Skeletal muscle satellite cell (primary cell): ENCODE results near the gene NAT16.

ENCODE experiments used
- H3K27me3 ChIP-seq: 2 replicates; pipeline ENCODE4 v1.7.0; 2013; ENCODE audit warnings: low read length; ENCODE audit not compliant: control insufficient read depth, insufficient read depth
- H3K36me3 ChIP-seq: 2 replicates; pipeline ENCODE4 v1.7.0; 2013; ENCODE audit warnings: mild to moderate bottlenecking, control low read depth, low read length; ENCODE audit not compliant: insufficient read depth
- H3K4me1 ChIP-seq: 2 replicates; pipeline ENCODE4 v1.7.0; 2013; ENCODE audit warnings: low read length; ENCODE audit not compliant: control insufficient read depth, insufficient read depth
- H3K4me2 ChIP-seq: 2 replicates; pipeline ENCODE4 v1.7.0; 2013; ENCODE audit warnings: mild to moderate bottlenecking, low read length
- H3K4me3 ChIP-seq: 2 replicates; pipeline ENCODE4 v1.7.0; 2013; ENCODE audit warnings: low read length
- H3K9ac ChIP-seq: 2 replicates; pipeline ENCODE4 v1.7.0; 2013; ENCODE audit warnings: mild to moderate bottlenecking, low read depth, low read length, moderate library complexity
- H3K9me3 ChIP-seq: replicated peaks from 2 replicates; pipeline ENCODE4 v1.7.0; 2013; ENCODE audit warnings: mild to moderate bottlenecking, control low read depth, low read length

Gene NAT16

DNA sequence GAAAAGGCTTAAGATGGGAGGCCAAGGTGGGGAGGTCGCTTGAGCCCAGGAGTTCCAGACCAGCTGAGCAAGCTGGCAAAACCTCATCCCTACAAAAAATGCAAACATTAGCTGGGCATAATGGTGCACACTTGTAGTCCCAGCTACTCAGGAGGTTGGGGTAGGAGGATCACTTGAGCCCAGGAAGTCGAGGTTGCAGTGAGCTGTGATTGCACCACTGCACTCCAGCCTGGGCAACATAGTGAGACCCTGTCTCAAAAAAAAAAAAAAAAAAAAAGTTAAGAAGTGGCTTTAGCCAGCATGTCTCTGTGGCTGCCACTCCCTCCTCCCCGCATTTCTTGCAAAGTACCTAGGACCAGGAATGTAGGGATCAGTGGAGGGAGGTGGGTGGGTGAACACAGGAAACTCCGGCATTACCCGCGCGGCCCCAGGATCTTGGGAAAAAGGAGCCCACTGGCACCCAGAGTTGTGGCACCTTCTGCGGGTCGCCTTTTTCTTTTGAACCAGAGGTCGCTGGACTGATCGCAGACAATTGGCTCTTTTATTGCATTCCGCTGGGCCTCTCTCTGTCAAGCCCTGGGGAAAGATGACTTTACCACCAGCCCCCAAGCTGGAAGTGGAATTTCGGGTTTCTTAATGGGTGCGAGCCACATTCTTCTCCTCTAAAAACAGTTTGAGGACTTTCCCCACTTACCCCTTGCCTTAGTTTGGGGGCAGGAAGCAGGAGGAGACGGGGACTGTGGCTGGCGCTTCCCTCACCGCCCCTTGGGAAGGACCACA, 18.2 kb downstream of the NAT16 start:
- Histone ChIP-seq H3K4me3 (no peak overlapping the region), H3K4me2 (no peak overlapping the region), H3K9ac (no peak overlapping the region), H3K36me3 (peaks cover 42% of the 10 kb centered on the region), H3K9me3 (no peaks in the 10 kb centered on the region), H3K27me3 (peaks cover 20% of the 10 kb centered on the region), H3K4me1 (peaks cover 55% of the 10 kb centered on the region)

DNA sequence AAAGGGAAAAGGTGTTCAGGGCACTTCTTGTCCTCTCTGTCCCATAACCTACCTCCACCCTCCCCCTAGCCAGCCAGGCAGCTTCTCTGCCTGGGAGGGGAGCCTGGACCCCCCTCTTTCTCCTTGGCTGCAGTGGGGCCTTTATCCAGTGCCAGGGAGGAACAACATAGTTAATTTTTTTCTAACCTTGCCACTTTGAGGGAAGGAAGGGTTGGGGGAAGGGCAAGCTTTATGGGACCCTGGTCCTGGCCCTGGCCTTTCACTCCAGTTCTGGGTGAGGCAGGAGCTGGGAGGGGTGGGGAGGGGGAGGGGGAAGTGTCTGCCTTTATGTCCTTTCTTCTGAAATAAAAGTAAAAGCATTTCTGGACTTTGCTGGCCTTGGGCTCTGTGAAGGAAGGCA, 19.2 kb downstream of the NAT16 start:
- no peak overlapping the region for H3K4me3 ChIP-seq
- no peaks in the 10 kb centered on the region for H3K9me3 ChIP-seq
- no peak overlapping the region for H3K9ac ChIP-seq
- H3K4me2 ChIP-seq = no peak overlapping the region
- peaks cover 16% of the 10 kb centered on the region for H3K27me3 ChIP-seq
- peaks cover 49% of the 10 kb centered on the region for H3K36me3 ChIP-seq
- peaks cover 49% of the 10 kb centered on the region for H3K4me1 ChIP-seq

DNA sequence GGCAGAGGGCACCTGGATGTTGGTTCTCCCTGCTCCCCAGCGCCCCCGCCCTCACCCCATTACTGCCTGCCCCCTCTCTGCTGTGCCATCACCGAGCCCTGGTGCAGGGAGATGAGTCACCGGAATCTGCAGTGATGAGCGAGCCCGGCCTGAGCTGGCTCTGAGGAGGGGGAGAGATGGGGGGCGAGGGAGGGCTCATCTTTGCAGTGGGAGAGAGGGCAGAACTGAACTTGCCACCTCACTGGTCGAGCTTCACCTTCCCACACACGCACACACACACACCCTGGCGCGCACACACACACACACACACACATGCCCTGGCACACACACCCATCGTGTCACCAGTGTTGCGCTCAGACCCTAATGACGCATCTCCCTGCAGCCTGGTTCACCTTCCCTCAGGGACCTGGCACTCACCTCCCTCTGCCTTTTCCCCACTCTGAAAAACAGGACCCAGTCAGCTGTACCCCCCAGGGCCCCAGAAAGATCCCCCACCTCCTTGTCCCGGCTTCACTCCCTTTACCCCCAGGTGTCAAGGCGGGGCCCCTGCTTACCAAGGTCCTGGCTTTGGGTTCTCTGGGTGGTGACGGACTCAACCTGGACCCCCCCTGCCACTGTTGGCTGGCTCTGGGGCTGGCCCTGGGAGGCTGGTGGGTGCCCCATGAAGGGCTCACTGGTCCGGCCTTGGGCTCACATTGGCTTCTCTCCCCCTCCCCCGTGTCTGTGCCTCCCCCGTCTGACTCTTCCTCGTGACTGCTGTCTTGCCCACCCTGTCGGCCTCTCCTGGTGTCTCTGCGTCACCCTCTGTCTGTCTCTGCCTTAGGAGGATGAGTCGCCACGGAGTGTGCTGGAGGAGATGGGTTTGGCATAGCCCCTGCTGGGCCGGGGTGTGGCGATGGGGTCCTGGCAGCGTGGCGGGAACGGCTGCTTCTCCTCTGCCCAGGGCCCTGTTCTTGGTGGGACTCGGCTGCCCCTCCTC, 20.1 kb downstream of the NAT16 start:
- Histone ChIP-seq H3K36me3 (peaks cover 49% of the 10 kb centered on the region), H3K9ac (peak overlapping the region; percentile 31)

DNA sequence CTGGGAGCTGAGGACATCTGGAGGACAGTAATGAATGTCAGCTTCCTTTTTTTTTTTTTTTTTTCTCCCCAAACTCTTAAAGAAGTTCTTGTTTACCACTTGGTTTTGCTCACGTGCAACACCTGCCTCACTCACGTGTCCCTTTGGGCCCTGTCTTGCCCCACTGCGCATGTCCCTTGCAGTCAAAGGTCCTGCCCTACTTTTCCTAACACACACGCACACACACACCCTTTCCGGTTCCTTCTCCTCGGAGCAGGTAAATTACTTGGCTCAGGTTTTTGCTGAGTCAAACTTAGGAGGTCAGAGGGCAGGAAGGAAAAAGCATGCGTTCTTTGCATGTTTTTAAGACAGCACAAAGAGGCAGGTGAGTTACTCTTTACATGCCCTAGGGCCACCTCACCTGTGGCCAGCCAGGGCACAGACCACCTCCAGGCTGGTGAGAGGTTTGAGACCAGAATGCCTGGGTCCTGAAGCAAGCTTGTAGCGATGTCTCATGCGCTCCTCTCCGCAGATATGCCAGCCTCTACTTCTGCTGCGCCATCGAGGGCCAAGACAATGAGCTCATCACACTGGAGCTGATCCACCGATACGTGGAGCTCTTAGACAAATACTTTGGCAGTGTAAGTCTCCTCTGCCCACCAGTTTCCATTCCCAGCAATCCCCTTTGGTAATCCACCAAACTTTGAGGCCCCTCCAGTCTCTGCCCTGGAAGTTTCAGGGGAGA, 23.1 kb downstream of the NAT16 start:
- peaks cover 24% of the 10 kb centered on the region for H3K4me1 ChIP-seq
- H3K27me3 ChIP-seq = no peaks in the 10 kb centered on the region
- no peak overlapping the region for H3K4me3 ChIP-seq
- H3K9me3 ChIP-seq = no peaks in the 10 kb centered on the region
- H3K4me2 ChIP-seq = no peak overlapping the region
- H3K36me3 ChIP-seq = peaks cover 49% of the 10 kb centered on the region
- H3K9ac ChIP-seq = no peak overlapping the region

More for the DNA sequence above, 20.1 kb downstream of the NAT16 start:
- Histone ChIP-seq H3K9me3 (no peaks in the 10 kb centered on the region), H3K27me3 (peaks cover 9% of the 10 kb centered on the region), H3K4me3 (no peak overlapping the region), H3K4me1 (peaks cover 46% of the 10 kb centered on the region), H3K4me2 (no peak overlapping the region)

DNA sequence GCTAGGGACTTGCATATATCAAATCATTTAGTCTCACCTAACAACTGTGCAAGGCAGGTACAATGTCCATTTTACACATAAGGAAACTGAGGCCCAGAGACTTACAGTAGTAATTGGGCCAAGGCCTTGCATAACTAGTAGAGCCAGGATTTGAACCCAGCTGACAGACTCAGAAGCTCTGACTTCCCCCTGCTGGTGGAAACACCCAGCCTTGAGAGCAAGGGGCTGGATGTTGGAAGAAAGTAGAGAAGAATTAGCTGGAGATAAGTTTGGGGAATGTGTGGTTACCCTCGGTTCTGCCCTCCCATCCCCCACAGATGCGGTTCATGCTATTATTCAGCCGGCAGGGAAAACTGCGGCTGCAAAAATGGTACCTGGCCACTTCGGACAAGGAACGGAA, 23.8 kb downstream of the NAT16 start:
- H3K9me3 ChIP-seq = no peaks in the 10 kb centered on the region
- H3K9ac ChIP-seq = no peak overlapping the region
- peaks cover 43% of the 10 kb centered on the region for H3K36me3 ChIP-seq
- peaks cover 23% of the 10 kb centered on the region for H3K4me1 ChIP-seq
- H3K4me3 ChIP-seq = no peak overlapping the region
- H3K4me2 ChIP-seq = no peak overlapping the region
- H3K27me3 ChIP-seq = no peaks in the 10 kb centered on the region

DNA sequence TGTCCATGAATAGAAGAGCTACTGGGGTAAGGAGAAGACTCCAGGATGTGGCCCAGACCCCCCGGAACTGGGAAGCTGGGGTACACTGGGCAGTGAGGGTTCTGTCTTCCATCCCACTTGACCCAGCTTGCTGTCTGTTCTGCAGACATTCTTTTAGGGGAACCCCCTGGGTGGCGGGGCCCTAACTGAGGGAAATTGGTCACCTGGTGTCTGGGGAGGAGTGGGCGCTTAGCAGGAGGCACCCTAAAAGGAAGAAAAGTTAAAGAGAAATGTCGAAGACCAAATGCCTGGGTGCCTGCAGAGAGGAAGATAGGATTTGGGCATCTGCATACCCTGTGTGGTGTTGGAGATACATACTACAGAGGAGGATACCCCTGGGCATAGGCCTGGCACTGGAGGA, 24.8 kb downstream of the NAT16 start:
- no peaks in the 10 kb centered on the region for H3K27me3 ChIP-seq

DNA sequence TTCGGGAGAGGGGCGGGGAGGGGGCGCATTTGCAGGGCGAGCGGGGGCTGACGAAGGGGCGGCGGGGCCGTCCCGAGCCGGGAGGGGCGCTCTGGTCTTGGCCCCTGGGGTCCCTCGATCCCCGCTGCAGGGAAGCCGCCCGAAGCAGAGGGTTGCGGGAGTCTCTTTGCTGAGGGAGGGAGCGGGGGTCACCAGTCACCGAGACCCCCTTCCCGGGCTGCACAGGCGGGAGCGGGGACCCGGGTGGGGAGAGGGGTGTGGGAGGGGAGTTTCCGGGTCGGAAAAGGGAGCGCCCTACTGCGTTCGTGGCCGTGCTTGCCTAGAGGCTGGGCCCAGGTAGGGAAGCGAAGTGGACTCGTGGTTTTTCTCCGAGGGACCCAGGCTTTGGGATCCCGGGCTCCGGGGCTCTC, 25.4 kb downstream of the NAT16 start:
- Histone ChIP-seq H3K9ac (peak overlapping the region; percentile 93), H3K36me3 (peaks cover 33% of the 10 kb centered on the region), H3K9me3 (no peaks in the 10 kb centered on the region), H3K27me3 (no peaks in the 10 kb centered on the region), H3K4me1 (peaks cover 17% of the 10 kb centered on the region), H3K4me2 (peak overlapping the region; percentile 96), H3K4me3 (peak overlapping the region; percentile 90)

More for the DNA sequence above, 24.8 kb downstream of the NAT16 start:
- peak overlapping the region; percentile 90 for H3K4me3 ChIP-seq
- no peaks in the 10 kb centered on the region for H3K9me3 ChIP-seq
- peak overlapping the region; percentile 96 for H3K4me2 ChIP-seq
- H3K4me1 ChIP-seq = peaks cover 23% of the 10 kb centered on the region
- peak overlapping the region; percentile 93 for H3K9ac ChIP-seq
- peaks cover 39% of the 10 kb centered on the region for H3K36me3 ChIP-seq

DNA sequence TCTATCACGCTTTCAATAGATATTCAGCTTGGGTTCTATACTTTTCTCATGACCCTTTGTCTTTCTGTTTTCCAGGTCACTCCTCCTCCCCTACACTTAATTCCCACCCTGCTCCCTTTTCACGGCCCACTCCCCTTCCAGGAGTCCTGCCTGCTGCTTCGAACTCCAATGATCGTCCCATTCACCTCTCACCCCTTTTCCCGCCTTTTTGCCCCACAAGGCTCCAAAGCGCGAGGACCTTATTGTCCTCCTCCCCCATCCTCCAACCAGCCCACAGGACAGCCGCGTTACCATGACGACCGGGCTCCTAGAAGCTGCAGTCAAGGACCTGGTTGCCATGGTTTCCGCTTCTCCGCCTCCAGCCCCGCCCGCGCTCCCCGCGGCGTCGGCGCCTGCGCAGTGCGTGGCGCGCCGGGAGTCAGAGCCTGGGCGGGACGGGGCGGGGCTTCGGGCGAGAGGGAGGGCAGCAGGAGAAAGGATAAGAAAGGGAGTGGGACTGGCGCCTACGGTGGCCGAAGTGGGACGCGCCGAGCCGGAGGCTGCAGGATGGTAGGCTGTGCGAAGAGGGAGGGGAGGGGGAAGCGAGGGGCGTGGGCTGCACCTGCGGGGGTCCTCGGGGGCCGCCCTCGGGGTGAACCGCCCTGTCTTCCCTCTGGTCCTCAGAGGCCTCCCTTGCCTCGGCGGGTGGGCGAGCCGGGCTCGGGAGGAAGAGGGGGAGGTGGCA, 26.0 kb downstream of the NAT16 start, which contains the start of gene AP1S1:
AP1S1 (plus strand) TSS at position 508 of the 724 bp plus-strand sequence; CDS start at position 547, 39 bp downstream.
- H3K4me1 ChIP-seq = peaks cover 11% of the 10 kb centered on the region
- H3K27me3 ChIP-seq = no peaks in the 10 kb centered on the region
- H3K4me2 ChIP-seq = peak within 1 kb of the TSS; percentile 96
- H3K36me3 ChIP-seq = peaks cover 30% of the 10 kb centered on the region
- peak within 1 kb of the TSS; percentile 93 for H3K9ac ChIP-seq
- H3K9me3 ChIP-seq = no peaks in the 10 kb centered on the region
- peak within 1 kb of the TSS; percentile 90 for H3K4me3 ChIP-seq

DNA sequence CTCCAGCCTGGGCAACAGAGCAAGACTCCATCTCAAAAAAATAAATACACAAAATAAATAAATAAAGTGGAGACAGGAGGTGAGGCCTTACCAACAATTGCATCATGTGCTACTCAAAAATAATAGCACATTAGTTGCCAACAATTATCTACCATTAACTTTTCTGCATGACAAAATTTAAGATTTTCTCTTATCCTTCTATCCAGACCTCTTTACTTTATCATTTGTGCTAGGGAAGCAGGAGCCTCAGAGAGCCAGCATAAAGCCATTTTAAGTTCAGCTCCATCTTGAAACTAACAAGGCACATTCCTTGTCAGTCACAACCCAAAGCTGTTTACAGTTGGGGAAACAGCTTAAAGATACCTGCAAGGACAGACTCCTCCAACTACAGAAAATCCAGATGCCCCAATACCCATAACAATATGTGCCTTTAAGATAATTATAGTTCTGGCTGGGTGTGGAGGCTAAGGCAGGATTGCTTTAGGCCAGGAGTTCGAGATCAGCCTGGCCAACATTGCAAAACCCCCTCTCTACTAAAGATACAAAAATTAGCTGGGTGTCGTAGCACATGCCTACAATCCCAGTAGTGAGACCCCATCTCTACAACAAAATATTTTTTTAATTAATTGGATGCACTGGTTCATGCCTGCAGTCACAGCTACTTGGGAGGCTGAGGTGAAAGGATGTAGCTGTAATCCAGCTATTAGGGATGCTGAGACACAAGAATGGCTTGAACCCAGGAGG, 28.0 kb downstream of the NAT16 start:
- Histone ChIP-seq H3K4me1 (peaks cover 8% of the 10 kb centered on the region), H3K9ac (no peak overlapping the region), H3K9me3 (no peaks in the 10 kb centered on the region), H3K4me2 (no peak overlapping the region), H3K27me3 (peaks cover 14% of the 10 kb centered on the region), H3K4me3 (no peak overlapping the region), H3K36me3 (peaks cover 9% of the 10 kb centered on the region)

DNA sequence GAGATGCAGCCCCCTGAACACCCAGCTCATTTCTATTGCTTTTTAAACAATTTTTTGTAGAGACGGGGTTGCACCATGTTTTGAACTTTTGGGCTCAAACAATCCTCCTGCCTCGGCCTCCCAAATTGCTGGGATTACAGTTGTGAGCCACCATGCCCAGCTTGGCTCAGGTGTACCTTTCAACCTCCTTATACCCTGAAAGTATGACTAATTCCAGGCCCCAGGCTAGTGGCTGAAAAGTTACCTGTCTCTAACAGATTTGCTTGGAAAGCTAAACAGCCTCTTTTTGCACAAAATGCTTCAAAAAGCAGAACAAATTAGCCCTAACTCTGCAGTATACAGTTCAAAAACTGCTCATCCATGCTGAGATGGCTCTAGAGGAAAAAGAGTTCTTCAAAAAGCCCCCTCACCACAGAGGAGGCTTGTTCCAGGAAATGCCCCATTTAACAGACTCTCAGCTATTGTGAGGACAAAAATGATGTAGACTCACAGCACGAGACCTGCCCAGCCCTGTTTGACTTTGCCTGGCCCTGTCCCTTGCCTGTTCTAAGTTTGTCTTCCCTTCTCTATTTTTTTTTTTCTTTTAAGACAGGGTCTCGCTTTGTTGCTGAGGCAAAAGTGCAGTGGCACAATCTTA, 39.2 kb downstream of the NAT16 start:
- Histone ChIP-seq H3K4me2 (no peak overlapping the region), H3K9me3 (no peaks in the 10 kb centered on the region), H3K4me3 (no peak overlapping the region), H3K36me3 (peaks cover 15% of the 10 kb centered on the region), H3K9ac (peak overlapping the region; percentile 19), H3K4me1 (peaks cover 34% of the 10 kb centered on the region), H3K27me3 (no peaks in the 10 kb centered on the region)
